Measurements from ENCODE around the gene CLMN.

CLMN gene

DNA sequence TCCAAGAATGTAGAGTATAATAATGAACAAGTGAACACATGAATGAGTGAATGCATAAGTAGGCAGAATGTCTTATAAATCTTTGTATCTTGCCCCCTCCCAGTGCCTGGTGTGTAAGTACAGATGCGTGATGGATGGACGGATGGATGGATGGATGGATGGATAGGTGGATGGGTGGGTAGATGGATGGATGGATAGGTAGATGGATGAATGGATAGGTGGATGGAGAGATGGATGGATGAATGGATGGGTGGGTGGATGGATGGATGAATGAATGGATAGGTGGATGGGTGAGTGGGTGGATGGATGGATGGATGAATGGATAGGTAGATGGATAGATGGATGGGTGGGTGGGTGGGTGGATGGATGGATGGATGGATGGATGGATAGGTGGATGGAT is 74.4 kb downstream of the CLMN start:
- DNase-seq (ENCODE audit: low read depth in 1 of 2, low spot score in 1 of 2) = no peak

DNA sequence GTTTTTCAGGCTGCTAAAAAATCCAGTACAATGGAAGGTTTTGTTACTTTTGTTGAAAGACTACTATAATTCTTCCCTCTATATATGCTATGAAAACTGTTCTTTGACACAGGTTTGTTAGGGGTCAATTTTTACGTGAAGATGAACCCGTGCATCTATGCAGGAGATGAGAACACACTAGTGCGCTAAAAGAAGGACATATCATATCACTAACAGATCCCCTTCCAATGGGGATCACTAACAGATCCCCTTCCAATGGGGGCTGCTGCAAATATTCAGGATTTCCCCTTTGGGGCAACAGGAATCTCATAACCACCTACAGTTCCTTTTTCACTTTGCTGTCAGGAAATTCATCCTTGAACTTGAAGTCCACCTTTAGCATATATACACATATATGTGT is 75.1 kb downstream of the CLMN start:
- DNase-seq (ENCODE audit: low read depth in 1 of 2, low spot score in 1 of 2) = no peak

DNA sequence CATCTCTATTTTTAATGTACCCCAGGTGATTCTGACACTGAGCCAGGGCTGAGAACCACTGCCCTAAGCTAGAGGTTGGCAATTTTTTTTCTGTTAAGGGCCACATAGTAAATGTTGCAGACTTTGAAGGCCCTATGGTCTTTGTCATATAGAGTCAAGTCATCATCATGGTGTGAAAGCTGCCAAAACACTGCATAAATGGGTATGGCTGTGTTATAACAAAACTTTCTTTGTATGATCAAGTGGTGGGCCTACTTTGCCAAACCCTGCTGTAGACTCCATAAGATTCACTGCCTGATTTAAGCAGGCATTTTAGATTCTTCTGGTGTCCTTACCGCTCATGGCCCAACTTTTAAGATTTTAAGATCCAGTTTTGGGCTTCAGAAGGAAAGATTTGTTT is 76.8 kb downstream of the CLMN start:
- no peak for DNase-seq (ENCODE audit: low read depth in 1 of 2, low spot score in 1 of 2)

DNA sequence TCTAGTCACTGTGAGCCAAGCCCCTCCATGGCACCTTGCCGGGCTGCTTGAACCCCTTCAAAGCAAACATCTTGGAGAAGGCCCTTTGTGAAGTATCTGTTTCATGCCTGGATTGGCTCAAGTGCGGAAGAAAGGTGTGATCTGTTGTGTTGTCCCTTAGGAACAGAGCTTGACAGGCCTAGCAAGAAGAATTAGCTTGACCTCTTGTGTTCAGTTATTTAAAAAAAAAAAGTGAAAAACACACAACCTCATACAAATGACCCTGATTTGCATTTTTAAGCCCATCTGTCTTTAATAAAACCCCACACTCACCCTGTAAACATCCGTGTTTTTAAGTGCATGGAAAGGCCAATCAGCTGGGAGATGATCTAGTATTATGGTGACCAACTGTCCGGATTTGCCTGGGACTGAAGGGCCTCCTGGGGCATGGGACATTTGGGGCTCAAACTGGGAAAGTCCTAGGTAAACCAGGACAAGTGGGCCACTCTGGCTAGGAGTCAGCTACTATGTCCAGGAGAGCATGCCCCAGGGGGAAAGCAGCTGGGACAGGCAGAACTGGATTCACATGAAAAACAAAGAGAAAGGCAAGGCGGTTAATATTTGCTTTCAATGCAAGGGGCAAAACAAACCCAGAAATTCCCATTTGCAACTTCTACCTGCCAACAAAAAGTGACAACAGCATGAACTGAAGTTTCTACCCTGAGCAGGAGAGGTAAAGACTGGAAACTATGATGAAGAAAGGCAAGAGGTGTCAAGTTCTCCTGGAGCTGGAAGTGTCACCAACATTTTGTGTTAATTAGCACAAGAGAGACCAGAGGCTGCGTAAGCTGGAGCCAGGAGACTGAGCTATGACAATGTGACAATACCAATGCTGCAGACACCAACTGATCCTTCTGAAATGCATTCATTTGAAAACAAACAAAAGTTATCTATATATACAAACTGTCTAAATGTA is 78.6 kb downstream of the CLMN start:
- DNase-seq (ENCODE audit: low read depth in 1 of 2, low spot score in 1 of 2) = no peak

DNA sequence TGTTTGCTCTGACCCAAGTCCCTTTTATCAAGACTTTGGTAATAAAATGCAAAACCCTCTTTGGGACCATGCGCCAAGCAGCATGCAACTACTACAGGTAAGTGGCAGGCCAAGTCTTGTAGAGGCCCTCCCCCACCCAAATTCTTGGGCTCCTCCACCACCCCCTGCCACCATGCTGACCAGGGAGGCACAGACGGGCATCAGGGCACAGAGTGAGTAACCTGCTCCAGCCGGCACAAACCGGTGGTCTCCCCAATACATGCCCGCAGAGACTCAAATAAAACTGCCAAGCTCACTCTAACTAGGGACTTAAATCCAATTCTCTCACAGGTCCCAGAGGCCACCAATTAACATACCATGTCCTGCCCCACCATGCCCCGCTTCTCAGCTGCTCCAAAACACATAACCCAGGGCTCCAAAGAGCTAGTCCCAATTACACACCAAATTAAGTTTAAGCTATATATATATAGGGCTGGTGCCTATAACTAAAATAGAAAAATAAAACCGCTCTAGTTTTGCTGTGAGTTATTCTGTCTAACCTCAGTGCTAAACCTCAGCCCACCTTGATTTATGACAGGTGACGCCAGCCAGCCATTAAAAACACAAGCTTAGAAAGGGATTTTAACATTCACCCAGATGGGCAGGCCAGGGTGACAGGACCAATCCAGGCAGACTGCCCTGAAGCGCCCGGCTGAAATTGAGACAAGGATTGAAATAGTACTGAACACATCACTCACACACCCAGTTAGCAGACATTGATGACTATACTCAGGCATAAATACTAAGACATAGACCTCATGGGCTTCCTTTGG is 81.0 kb downstream of the CLMN start:
- no peak for DNase-seq (ENCODE audit: low read depth in 1 of 2, low spot score in 1 of 2)

DNA sequence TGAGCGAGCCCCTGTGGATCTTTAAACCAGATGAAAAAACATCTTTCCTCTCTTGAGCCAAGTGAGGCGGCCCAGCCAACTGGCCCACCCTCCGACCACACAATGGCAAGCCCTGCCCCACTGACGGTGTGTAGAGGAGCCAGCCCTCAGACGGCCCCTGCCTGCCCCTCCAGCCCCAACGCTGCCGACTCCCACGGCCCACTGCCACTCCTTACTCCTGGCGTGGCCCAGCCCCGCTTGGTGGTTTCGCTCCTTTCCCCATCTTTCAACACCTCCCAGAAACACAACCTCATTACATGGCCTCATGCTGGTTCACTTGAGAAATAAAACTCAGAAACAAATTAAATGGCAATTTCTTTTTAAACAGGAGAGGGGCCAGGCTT is 81.8 kb downstream of the CLMN start:
- no peak for DNase-seq (ENCODE audit: low read depth in 1 of 2, low spot score in 1 of 2)

DNA sequence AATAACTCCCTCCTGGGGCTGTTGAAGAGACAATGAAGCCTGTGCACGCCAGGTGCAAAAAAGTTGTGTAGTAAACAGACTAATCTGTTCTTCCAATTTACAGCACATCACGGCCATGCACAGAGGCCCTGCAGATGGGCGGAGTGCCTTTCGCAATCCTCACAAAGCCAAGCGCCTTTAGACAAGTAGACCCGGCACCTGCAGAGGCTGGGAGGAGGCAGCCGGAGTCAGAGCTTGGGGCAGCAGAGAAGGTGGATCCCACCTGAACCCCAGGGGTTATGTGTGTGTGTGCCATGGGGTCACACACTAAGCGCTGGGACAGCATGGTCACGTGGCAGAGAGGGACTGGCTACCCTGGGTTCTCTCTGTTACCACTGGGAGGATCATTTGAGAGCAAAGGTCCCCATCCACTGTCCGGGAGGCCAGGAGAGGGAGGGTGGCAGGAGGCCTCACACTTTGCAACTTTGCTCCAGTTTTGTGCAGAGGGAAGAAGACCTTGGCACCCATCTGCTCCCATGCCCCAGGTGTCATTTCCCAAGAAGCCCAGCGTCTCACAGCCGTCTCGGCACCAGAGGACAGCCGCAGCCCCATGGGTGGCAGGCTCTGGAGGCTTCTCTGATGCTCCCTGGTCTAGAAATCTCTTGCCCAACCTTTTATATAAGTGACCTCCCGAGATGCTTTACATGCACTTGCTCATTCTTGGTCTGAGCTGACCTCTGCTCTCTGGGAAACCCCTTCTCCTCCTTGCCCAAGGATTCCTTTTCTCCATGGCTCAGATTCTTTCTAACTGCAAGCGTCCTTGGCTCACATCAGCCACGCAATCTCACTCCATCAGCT is 82.4 kb downstream of the CLMN start:
- DNase-seq (ENCODE audit: low read depth in 1 of 2, low spot score in 1 of 2) = no peak

DNA sequence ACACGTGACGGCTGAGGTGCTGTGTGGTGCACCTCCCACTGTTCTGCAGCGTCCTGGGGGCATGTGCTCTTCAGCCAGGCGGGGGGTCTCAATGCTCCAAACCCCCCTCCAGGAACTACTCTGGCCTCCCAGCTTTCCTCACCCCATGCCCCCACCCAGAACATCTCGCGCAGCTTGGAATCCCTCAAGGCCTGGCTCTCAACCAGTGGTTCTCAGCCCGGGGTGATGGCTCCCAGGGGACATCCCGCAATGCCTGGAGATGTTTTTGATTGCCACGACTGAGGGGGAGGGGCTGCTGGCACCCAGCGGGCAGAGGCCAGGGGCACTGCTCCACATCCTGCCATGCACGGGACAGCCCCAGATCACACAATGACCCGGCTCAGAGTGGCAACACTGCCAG is 83.5 kb downstream of the CLMN start:
- no peak for DNase-seq (ENCODE audit: low read depth in 1 of 2, low spot score in 1 of 2)

DNA sequence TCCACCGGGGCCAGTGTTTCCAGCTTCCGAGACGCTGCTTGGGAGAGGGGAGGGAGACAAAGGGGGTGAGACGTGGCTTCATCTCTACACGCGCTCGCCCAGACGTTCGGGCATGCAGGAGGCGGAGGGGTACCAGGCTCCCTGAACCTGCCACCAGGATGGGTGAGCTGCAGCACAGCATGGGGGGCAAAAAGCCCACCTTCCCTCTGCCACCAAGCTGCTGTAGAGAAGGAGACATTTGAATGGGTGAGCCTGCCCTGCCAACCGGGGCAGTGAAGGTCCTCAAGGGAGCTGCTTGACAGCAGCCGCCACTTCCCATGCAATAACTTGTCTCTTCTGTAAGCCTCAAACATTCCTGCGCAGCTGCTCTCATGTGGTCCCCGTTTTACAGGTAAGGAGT is 83.9 kb downstream of the CLMN start:
- DNase-seq (ENCODE audit: low read depth in 1 of 2, low spot score in 1 of 2) = no peak

DNA sequence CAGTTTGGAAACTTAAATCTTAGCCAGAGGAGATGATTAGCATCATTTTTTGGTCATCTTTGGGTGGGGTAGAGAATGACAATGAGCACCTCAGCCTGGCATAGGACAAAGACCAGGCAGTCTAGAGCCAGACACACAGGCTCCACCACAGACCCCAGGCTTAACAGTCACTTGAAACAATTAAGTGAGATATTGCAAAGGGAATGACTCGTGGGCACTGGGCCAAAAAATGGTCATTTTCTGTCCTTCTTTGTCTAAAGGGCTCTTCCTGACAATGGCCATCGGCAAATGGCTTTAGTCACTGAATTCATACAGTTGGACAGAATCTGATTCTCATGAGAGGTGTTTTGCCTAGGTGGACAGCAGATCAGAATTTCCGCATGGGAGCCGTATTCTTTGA is 84.4 kb downstream of the CLMN start:
- DNase-seq (ENCODE audit: low read depth in 1 of 2, low spot score in 1 of 2) = no peak

DNA sequence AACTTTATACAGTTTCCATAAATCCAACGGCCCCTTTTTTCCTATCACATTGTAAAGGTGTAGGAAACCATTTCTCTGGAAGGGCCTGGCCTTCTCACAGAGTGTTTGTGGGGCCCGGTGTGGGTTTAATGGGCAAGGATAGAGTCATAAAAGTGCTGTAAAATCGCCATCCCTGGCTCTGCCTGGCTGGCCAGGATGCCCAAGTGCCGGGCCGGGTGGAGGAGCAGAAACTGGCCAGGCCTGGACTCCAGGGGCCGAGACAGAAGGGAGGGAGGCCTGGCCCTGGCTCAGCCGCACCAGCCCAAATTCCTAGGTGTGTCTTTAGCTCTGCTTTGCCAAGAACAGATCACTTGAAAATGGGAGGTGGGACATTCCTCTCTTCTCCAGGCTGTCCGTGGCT is 85.3 kb downstream of the CLMN start:
- DNase-seq (ENCODE audit: low read depth in 1 of 2, low spot score in 1 of 2) = no peak

DNA sequence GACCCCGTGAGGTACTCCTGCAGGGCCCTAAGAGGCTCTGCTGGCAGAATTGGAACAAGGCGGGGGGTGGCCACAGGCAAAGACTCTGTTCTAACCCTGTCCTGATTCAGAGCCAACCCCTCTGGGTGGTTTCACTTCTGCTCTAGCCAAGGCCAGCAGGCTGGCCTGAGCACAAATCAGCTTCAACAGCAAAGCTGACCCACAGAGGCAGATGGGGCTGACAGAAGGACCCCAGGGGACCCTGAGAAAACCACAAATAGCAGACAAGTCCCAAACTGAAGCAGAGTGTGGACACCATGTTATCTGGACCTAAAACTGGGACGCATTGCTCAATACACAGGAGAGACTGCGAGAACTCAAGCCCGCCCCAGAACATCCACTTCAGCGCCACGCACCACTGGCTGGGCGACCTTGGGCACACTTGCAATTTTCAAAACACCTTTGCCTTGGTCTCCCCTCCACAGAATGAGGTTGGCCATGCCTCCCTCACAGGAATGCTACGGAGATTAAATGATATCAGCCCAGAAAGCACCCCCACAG is 85.9 kb downstream of the CLMN start:
- no peak for DNase-seq (ENCODE audit: low read depth in 1 of 2, low spot score in 1 of 2)

DNA sequence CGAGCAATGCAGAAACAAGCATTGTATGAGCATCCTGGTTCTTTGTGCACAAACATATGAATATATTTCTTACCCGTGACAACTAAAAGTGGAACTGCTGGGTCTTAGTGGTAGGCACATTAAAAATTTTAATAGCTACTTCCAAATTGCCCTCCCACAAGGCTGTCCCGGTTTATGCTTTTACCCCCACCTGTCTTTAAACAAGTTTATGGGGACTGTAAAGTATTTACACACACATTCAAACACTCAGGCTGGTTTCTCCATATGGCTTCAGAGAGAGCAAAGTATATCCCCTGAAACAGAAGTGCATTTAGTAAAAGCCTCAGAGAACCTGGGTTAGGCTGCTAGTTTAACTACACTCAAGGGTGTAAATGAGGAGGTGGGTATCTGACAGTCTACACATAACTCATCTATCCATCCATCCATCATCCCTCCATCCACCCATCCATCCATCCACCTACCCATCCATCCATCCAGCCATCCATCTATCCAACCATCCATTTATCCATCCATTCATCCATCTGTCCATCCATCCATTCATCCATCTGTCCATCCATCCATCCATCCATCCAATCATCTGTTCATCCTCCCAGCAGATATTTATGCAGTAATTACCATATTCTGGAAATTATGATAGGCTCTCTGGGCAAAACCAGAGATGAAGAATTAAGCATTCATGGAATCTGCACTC is 86.7 kb downstream of the CLMN start:
- no peak for DNase-seq (ENCODE audit: low read depth in 1 of 2, low spot score in 1 of 2)

DNA sequence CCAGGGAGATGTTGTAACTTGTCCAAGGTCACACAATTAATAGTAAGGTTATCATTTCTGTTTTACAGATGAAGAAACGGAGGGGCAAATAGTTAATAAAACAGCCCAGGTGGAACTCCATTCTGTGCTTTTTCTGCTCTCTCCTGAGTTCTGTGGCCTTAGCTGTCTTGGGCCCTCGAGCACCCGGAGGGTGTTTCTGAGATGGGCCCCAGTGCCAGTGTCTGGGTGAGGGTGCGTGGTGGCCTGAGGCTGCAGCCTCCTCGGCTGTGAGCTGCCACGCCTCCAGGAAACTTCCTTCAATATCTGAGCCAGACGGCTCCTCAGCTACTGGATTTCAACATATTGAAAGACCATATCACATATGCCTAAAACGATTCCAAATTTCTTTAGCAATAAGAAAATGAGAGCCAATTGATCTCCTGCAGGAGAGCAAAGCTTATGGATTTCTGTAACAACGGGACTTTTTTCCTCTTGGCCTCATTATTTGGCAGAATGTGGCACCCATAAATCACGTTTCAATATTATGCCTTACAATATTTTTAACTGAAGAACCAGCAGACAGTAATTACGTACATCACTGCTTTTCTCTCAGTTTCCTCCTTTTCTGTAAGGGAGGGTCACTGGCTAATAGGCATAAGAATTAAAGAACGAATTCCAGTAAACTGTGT is 87.6 kb downstream of the CLMN start:
- DNase-seq (ENCODE audit: low read depth in 1 of 2, low spot score in 1 of 2) = no peak

DNA sequence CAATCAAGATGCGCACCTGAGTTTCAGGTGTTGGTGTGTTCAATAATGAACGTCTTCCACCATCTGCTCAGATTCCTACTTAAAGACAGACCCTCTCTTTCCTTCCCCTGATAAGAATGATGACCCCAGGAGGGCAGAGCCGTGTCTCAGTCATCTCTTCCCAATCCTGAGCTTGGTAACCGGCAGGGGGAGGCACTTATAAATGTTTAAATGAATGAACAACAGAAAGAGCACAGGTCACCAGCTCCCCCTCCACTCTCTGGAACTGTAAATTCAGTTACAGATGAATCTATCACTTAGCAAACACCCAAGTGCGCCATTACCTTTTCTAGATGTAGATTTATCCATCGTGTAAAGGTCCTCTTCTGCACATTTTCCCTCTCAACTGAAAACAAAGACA is 90.0 kb downstream of the CLMN start:
- no peak for DNase-seq (ENCODE audit: low read depth in 1 of 2, low spot score in 1 of 2)

DNA sequence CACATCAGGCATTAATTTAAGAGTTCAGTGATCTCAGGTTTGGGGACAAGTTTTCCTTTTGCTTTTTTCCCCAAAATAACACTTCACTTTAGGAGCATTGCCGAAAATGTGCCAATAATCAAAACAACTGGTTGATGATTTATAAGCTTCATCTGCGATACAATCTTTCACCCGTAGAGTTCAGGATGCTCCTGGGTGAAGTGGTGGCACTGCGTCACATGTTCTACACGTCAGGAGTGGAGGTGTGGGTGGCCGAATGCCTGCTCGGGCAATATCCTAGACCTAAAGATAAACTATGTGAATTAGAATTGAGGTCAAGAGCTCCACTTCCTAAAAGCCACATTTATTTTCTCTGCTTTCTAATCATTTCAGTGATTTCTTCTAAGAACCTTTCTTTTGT is 91.5 kb downstream of the CLMN start:
- no peak for DNase-seq (ENCODE audit: low read depth in 1 of 2, low spot score in 1 of 2)

DNA sequence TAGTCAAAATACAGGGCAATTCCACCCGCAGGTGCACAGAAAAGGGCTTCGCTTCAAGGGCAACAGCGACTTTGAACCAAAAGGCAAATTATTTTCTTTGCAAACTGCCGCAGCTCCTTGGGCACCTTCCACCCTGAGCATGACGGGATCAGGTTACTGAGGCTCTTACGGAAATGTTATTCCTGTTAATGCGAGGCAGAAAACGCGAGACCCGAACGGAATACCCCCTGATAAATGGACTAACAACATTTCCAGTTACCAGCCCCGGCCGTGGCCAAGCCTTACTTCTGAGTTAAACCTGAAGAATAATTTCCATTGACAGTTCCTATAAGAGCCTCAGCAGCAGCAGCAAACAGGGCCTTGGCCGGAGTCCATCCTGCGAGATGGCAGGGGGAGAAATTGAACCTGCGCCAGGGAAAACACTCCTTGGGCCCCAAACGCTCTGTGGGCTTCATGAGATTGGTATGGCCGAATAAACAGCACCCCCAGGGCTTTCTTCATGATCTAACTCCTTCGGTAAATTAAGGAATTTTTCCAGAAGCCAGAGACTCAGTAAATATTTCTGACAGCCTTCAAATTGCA is 92.3 kb downstream of the CLMN start:
- DNase-seq (ENCODE audit: low read depth in 1 of 2, low spot score in 1 of 2) = no peak

DNA sequence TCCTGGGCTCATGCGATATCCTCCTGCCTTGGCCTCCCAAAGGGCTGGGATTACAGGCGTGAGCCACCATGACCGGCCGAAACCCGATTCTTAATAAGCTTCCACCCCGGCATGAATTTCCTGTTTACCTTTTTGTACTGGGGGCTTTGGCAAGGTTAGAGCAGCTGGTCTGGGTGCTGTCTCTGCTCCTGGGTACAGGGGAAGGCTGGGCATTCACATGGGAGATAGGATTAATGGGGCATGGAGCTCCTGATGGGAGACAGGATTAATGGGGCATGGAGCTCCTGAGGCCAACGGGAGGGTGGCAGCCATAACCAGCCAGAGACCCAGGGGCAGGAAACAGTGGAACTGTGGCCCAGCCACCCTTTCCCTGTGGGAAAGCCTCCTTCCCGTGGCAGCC is 92.9 kb downstream of the CLMN start:
- no peak for DNase-seq (ENCODE audit: low read depth in 1 of 2, low spot score in 1 of 2)

DNA sequence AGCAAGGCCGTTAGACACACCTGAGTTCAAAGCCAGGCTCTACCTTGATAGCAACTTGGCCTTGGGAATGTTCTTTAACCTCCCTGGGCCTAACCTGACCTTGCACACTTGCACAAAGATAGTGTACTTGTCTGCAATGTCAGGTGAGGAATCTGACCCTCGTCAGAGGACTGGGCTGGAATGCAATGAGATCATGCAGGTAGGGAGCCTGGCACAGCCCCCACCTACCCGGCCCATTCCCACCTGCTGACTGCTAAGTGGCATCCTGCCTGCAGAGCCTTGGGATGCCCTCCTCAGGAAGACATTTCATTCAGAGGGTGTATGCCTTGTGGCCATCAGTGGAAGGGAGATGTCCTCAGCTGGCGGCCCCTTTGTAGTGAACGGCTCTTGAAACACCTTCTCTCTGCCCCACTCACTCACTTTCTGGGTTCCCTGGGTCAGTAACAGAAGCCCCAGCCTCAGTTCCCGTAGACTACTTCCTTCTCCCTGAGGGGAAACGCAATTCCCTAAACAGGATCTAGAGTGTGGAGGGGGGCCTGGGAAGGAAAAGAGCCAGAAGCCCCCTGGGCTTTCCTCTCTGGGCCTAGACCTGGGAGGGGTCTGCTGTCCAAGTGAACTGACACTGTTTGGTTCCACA is 94.3 kb downstream of the CLMN start:
- no peak for DNase-seq (ENCODE audit: low read depth in 1 of 2, low spot score in 1 of 2)

Measured in activated CD4-positive, alpha-beta T cell treated with anti-CD3 and anti-CD28 coated beads, Interleukin-2, amount 50 U/mL, for 24 hours (primary cell).